ENCODE data around the gene DEGS2. TPM values are rescaled to one million over a fixed set of nuclear protein-coding genes. Genes with fewer than 3 reads are reported as not detected.

The DEGS2 gene
- total and polyA plus RNA-seq, 2 donors, result 0.38 to 2.1 TPM

- DNase-seq (ENCODE audit: low read depth in 6 of 9, low spot score in 9 of 9), result no peak
- Histone ChIP-seq H3K36me3 (ENCODE audit: control insufficient read depth in 2 of 2, insufficient read depth in 2 of 2, low read length in 1 of 2) (peaks cover 88 to 98% of the 10 kb centered on the region in 2 donors), H3K4me3 (ENCODE audit: low read length in 2 of 2) (no peak overlapping the region), H3K27ac (ENCODE audit: low read depth in 1 of 2, low read length in 1 of 2) (no peak overlapping the region), H3K9me3 (ENCODE audit: control insufficient read depth in 2 of 2, insufficient read depth in 1 of 2, low read length in 1 of 2) (no peaks in the 10 kb centered on the region), H3K27me3 (ENCODE audit: control insufficient read depth in 2 of 2, insufficient read depth in 1 of 2, low read length in 1 of 2) (no peaks in the 10 kb centered on the region), H3K4me1 (ENCODE audit: control insufficient read depth in 2 of 2, insufficient read depth in 2 of 2, low read length in 2 of 2) (peaks cover 8 to 20% of the 10 kb centered on the region in 2 donors)
- 96% methylated on average over 14 of the region's 14 CpGs for WGBS
Measured at GRCh38 chr14:100100032-100100703, 59.3 kb downstream of the DEGS2 start.

DNA sequence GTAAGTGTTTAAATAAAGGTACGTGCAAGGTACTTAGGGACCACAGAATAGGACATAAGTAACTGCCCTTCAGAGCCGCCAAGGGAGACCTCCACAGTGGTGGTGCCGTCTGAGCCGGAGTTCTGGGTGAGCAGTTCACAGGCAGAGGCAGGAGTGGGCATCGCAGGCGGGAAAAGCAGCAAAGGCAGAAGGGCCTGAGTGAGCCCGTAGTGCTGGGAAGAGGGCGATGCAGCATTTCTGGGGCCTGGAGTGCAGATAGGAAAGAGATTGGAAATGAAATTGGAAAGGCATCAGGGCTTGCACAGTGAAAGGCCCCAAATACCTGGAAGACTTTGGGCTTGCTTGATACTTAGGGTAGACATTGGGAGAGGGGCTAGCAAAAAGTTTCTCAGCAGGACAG, 61.3 kb downstream of the DEGS2 start:
- Histone ChIP-seq H3K27ac (ENCODE audit: low read depth in 1 of 2, low read length in 1 of 2) (no peak overlapping the region), H3K36me3 (ENCODE audit: control insufficient read depth in 2 of 2, insufficient read depth in 2 of 2, low read length in 1 of 2) (peaks cover 82 to 94% of the 10 kb centered on the region in 2 donors), H3K4me1 (ENCODE audit: control insufficient read depth in 2 of 2, insufficient read depth in 2 of 2, low read length in 2 of 2) (peaks cover 7 to 11% of the 10 kb centered on the region in 2 donors), H3K27me3 (ENCODE audit: control insufficient read depth in 2 of 2, insufficient read depth in 1 of 2, low read length in 1 of 2) (no peaks in the 10 kb centered on the region), H3K9me3 (ENCODE audit: control insufficient read depth in 2 of 2, insufficient read depth in 1 of 2, low read length in 1 of 2) (no peaks in the 10 kb centered on the region), H3K4me3 (ENCODE audit: low read length in 2 of 2) (no peak overlapping the region)
- 96% methylated on average over 8 of the region's 8 CpGs for whole genome bisulfite sequencing
- DNase-seq (ENCODE audit: low read depth in 6 of 9, low spot score in 9 of 9), result no peak

DNA sequence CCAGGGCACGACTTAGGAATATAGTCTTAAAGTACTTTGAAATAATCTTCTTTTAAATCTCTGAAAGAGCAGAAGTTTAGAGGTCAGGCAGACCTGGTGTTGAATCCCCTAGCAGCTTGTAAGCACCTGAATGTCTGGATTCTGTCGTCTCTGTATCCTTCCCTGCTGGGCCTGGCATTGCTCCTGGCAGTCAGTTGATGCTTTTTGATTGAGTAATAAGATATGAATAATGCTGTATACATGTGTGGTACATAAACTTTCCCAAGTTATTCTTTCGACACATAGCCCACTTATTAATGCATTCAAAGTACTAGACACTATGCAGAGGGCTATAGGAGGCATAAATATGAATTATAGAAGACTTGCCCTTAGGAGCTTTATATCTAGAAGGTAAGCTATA, 62.8 kb downstream of the DEGS2 start:
- Histone ChIP-seq H3K27me3 (ENCODE audit: control insufficient read depth in 2 of 2, insufficient read depth in 1 of 2, low read length in 1 of 2) (no peaks in the 10 kb centered on the region), H3K4me3 (ENCODE audit: low read length in 2 of 2) (no peak overlapping the region), H3K36me3 (ENCODE audit: control insufficient read depth in 2 of 2, insufficient read depth in 2 of 2, low read length in 1 of 2) (peaks cover 74 to 93% of the 10 kb centered on the region in 2 donors), H3K4me1 (ENCODE audit: control insufficient read depth in 2 of 2, insufficient read depth in 2 of 2, low read length in 2 of 2) (peaks cover 4 to 8% of the 10 kb centered on the region in 2 donors), H3K27ac (ENCODE audit: low read depth in 1 of 2, low read length in 1 of 2) (no peak overlapping the region), H3K9me3 (ENCODE audit: control insufficient read depth in 2 of 2, insufficient read depth in 1 of 2, low read length in 1 of 2) (no peaks in the 10 kb centered on the region)
- no peak for DNase-seq (ENCODE audit: low read depth in 6 of 9, low spot score in 9 of 9)
- WGBS, result 96% methylated on average over 3 of the region's 3 CpGs

Other genes starting within 250 kb of the DEGS2 start
- 240 TPM for gene EVL, start 94.2 kb downstream of the DEGS2 start, total RNA-seq
- gene EVL, start 94.2 kb downstream of the DEGS2 start, polyA plus RNA-seq, result 233 TPM
- 66.7 TPM for gene YY1, start 79.5 kb upstream of the DEGS2 start, total RNA-seq
- 72.3 TPM for gene YY1, start 79.5 kb upstream of the DEGS2 start, polyA plus RNA-seq
- gene SLC25A29, start 146.8 kb upstream of the DEGS2 start, total RNA-seq, result 19.4 TPM
- gene SLC25A29, start 146.8 kb upstream of the DEGS2 start, polyA plus RNA-seq, result 90.3 TPM
- not detected for gene SLC25A47, start 163.7 kb upstream of the DEGS2 start, total RNA-seq
- 0.09 TPM for gene SLC25A47, start 163.7 kb upstream of the DEGS2 start, polyA plus RNA-seq
- 9.3 TPM for gene WDR25, start 216.8 kb upstream of the DEGS2 start, total RNA-seq
- gene WDR25, start 216.8 kb upstream of the DEGS2 start, polyA plus RNA-seq, result 7.2 TPM